ENCODE data around the gene C6orf47. TPM values are rescaled to one million over a fixed set of nuclear protein-coding genes. Genes with fewer than 3 reads are reported as not detected.
"Not testable (repeated sequence)": the region's sequence is repeated elsewhere in the genome, so short reads cannot be mapped to it uniquely, and the experiment has no call there.

Gene C6orf47
- polyA plus RNA-seq (17.2 and 24.3 TPM in 2 replicates), polyA minus RNA-seq (24.7 and 24.8 TPM in 2 replicates)

GRCh38 chr6:31660381-31661261, at the start of gene C6orf47:
TSS of gene C6orf47 (minus strand) at chr6:31660778. CDS start at chr6:31659947, 831 bp downstream.
- no peaks in the 10 kb centered on the region for H3K9me2 ChIP-seq (ENCODE audit: insufficient read depth, low read length)
- H3K27ac ChIP-seq (ENCODE audit: low read length) = peak within 1 kb of the TSS; percentile 62
- H3K9ac ChIP-seq (ENCODE audit: low read length) = peak within 1 kb of the TSS; percentile 85
- no peaks in the 10 kb centered on the region for H4K20me1 ChIP-seq (ENCODE audit: insufficient read depth)
- no peaks in the 10 kb centered on the region for H3K36me3 ChIP-seq (ENCODE audit: insufficient read depth, low read length)
- no peaks in the 10 kb centered on the region for H3K9me3 ChIP-seq (ENCODE audit: low read length)
- peak within 1 kb of the TSS; percentile 85 for H3K4me3 ChIP-seq (ENCODE audit: low read length)
- H2AFZ ChIP-seq (ENCODE audit: low read depth, low read length) = peak within 1 kb of the TSS; percentile 80
- no peaks in the 10 kb centered on the region for H3K27me3 ChIP-seq (ENCODE audit: insufficient read depth, low read depth, low read length)
- H3K4me2 ChIP-seq (ENCODE audit: low read length) = peak within 1 kb of the TSS; percentile 75
- H3K79me2 ChIP-seq (replicated peaks; ENCODE audit: insufficient read depth, low read length) = peaks cover 40% of the 10 kb centered on the region
- no peaks in the 10 kb centered on the region for H3F3A ChIP-seq (ENCODE audit: insufficient read depth, low read length, poor library complexity, severe bottlenecking)
- TF ChIP-seq RAD21 (conservative IDR thresholded peaks at IDR 0.05) = no peak
- TF ChIP-seq POLR2AphosphoS5 (IDR thresholded peaks at IDR 0.05) = peak; percentile 73
- no peak for TF ChIP-seq EZH2 (IDR thresholded peaks at IDR 0.05; ENCODE audit: borderline replicate concordance, insufficient read depth, low read length, poor library complexity, severe bottlenecking)
- TF ChIP-seq EP300 (conservative IDR thresholded peaks at IDR 0.05; ENCODE audit: poor library complexity, severe bottlenecking) = no peak
- TF ChIP-seq REST (IDR thresholded peaks at IDR 0.05; ENCODE audit: borderline replicate concordance) = peak; percentile 44
- TF ChIP-seq SMC3 (conservative IDR thresholded peaks at IDR 0.05; ENCODE audit: poor library complexity) = peak; percentile 37
- no peak for TF ChIP-seq CTCF (IDR thresholded peaks at IDR 0.05; ENCODE audit: poor library complexity, severe bottlenecking)
- TF ChIP-seq MXI1 (conservative IDR thresholded peaks at IDR 0.05; ENCODE audit: poor library complexity, severe bottlenecking) = peak; percentile 67
- TF ChIP-seq TAF1 (IDR thresholded peaks at IDR 0.05; ENCODE audit: low read depth) = peak; percentile 42

- not testable (repeated sequence) for H3K9me2 ChIP-seq (ENCODE audit: insufficient read depth, low read length)
Measured at GRCh38 chr6:31709157-31709556, 48.6 kb upstream of the C6orf47 start.

More at GRCh38 chr6:31709157-31709556, 48.6 kb upstream of the C6orf47 start:
- not testable (repeated sequence) for H2AFZ ChIP-seq (ENCODE audit: low read depth, low read length); H3K9me3 ChIP-seq (ENCODE audit: low read length); H4K20me1 ChIP-seq (ENCODE audit: insufficient read depth); H3F3A ChIP-seq (ENCODE audit: insufficient read depth, low read length, poor library complexity, severe bottlenecking); H3K27ac ChIP-seq (ENCODE audit: low read length); H3K79me2 ChIP-seq (replicated peaks; ENCODE audit: insufficient read depth, low read length); H3K27me3 ChIP-seq (ENCODE audit: insufficient read depth, low read depth, low read length); H3K9ac ChIP-seq (ENCODE audit: low read length); H3K4me2 ChIP-seq (ENCODE audit: low read length); H3K36me3 ChIP-seq (ENCODE audit: insufficient read depth, low read length); H3K4me3 ChIP-seq (ENCODE audit: low read length)

All from neural cell (in vitro differentiated cells).